Brain microvascular endothelial cell (primary cell): ENCODE results near the gene NTMT1.

ENCODE experiments used
- DNase-seq: peaks from one replicate; pipeline ENCODE4 v3.0.0-alpha.2; 2020
- H3K27ac ChIP-seq: fragments of 250-450 bp; sonication (Bioruptor Pico); 2 replicates; pipeline ENCODE4 v1.5.1; 2020; ENCODE audit warnings: mild to moderate bottlenecking, moderate library complexity
- H3K27me3 ChIP-seq: fragments of 250-450 bp; sonication (Bioruptor Pico); replicated peaks from 2 replicates; pipeline ENCODE4 v1.5.1; 2020; ENCODE audit warnings: mild to moderate bottlenecking
- H3K36me3 ChIP-seq: fragments of 250-450 bp; sonication (Bioruptor Pico); replicated peaks from 2 replicates; pipeline ENCODE4 v1.5.1; 2020; ENCODE audit warnings: mild to moderate bottlenecking
- H3K4me3 ChIP-seq: 2 replicates; pipeline ENCODE4 v1.5.1; 2011; ENCODE audit warnings: low read depth, mild to moderate bottlenecking, control low read depth, low read length, moderate library complexity
- CTCF ChIP-seq: IDR thresholded peaks from 2 replicates; pipeline ENCODE4 v1.5.1; 2011; ENCODE audit warnings: low read depth, mild to moderate bottlenecking, moderate library complexity, low read length, control low read depth, inconsistent platforms; ENCODE audit errors: missing control alignments
- in situ Hi-C: cut with HindIII; loops from 2 replicates; pipeline ENCODE4 v1.10.0; 2017; ENCODE audit warnings: low sequenced_read_pairs, low pct_ligation_motif_present

The NTMT1 gene

DNA sequence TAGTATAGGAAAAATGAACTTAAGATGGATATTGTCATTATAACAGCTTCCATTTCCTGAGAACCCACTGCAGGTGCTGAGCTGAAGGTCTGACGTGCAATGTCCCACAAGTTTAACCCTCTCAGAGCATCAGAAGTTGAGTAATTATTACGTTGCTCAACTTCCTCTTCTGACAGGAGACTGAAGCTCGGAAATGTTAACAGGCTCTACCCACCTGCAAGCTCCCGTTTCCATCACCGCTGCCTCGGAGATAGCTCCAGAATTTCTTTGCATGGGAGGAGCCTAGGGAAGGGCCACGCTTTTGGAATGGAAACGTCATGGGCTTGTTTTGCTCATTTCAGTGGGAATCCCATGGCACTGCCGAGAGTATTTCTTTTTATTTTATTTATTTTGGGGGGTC, 1.0 kb upstream of the NTMT1 start:
- no peaks in the 10 kb centered on the region for H3K27me3 ChIP-seq
- no peak overlapping the region for H3K4me3 ChIP-seq
- DNase-seq, result no peak

GRCh38 chr9:129626625-129627284, 792 bp downstream of the NTMT1 start:
- in situ Hi-C loops, result loop anchor here (10.0 kb wide), 1 partner anchor 492 kb away; no protein-coding TSS in a partner anchor
- peaks cover 2% of the 10 kb centered on the region for H3K36me3 ChIP-seq
- no peak for TF ChIP-seq CTCF
- DNase-seq, result peak; percentile 80
- H3K4me3 ChIP-seq, result peak overlapping the region; percentile 85
- H3K27ac ChIP-seq, result peak overlapping the region; percentile 93
- no peaks in the 10 kb centered on the region for H3K27me3 ChIP-seq

More for the DNA sequence above, 1.0 kb upstream of the NTMT1 start:
- no peak for TF ChIP-seq CTCF
- Histone ChIP-seq H3K36me3 (peaks cover 1% of the 10 kb centered on the region), H3K27ac (no peak overlapping the region)
- in situ Hi-C loops, result loop anchor here (10.0 to 25.0 kb wide), 2 partner anchors 288 to 490 kb away; no protein-coding TSS in a partner anchor

DNA sequence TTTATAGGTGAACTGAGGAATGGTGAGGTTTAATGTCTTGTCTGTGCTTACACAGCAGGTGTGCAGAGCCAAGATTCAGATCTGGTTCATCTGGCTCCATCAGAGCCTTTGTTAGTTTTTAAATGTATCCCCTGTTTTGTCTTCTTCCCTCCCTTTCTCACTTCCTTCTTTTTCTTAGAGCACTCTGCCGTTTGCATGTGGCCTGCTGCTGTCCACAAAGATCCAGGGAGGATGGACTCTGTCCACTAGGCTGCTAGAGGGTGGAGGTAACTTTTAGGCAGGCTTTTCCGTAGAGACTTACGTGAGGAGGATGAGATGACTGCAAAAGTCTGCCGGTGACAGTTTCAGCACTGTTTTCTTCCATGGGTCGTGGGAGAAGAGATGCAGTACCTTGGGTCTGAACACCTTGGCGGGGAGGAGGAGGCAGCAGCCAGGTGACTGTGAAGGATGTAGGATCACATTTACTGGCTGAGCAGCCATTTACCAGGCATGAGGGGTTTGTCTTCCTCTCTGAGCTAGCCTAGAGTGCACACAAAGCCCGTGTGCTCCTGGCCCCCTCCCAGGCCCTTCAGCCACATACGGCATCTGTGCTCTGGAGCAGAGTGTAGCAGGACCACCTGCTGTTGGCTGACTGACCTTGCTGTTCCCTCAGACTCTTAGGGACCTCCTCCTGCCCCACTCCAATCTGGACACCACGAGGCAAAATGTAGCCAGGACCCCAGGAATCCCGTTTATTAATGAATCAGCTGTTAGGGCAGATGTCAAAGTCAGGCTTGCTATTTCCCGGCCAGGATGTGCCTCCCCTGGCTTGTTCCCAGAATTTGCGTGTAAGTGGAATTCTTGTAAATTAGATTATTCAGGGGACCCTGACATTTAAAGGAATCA, 1.8 kb downstream of the NTMT1 start:
- in situ Hi-C loops, result loop anchor here (10.0 kb wide), 1 partner anchor 493 kb away; no protein-coding TSS in a partner anchor
- no peak for TF ChIP-seq CTCF
- DNase-seq, result no peak
- peak overlapping the region; percentile 93 for H3K27ac ChIP-seq
- no peaks in the 10 kb centered on the region for H3K27me3 ChIP-seq
- H3K4me3 ChIP-seq, result peak overlapping the region; percentile 85
- peaks cover 8% of the 10 kb centered on the region for H3K36me3 ChIP-seq

GRCh38 chr9:129628709-129629108, 2.7 kb downstream of the NTMT1 start:
- DNase-seq, result no peak
- Histone ChIP-seq H3K27me3 (no peaks in the 10 kb centered on the region), H3K27ac (no peak overlapping the region), H3K36me3 (peaks cover 17% of the 10 kb centered on the region), H3K4me3 (no peak overlapping the region)
- TF ChIP-seq CTCF, result no peak
- in situ Hi-C loops, result loop anchor here (10.0 kb wide), 1 partner anchor 494 kb away; no protein-coding TSS in a partner anchor

- no peak overlapping the region for H3K4me3 ChIP-seq
- no peaks in the 10 kb centered on the region for H3K27me3 ChIP-seq
- no peak for DNase-seq
- H3K27ac ChIP-seq, result no peak overlapping the region
- TF ChIP-seq CTCF, result no peak
- peaks cover 22% of the 10 kb centered on the region for H3K36me3 ChIP-seq
- in situ Hi-C loops, result loop anchor here (10.0 kb wide), 1 partner anchor 495 kb away; no protein-coding TSS in a partner anchor
These were observed 3.4 kb downstream of the NTMT1 start for GRCh38 chr9:129629251-129629820.
